Keratinocyte (primary cell): ENCODE results near the gene HSDL2. TPM values are rescaled to one million over a fixed set of nuclear protein-coding genes. Genes with fewer than 3 reads are reported as not detected.

Source experiments
- DNase-seq: peaks from one replicate; pipeline ENCODE4 v3.0.0-alpha.2; 2011; ENCODE audit warnings: low read depth, missing footprints, low spot score
- FAIRE-seq: peaks from 2 replicates; lab custom pipeline; 2011; peaks lifted over from hg19 to GRCh38; lab: Jason Lieb, UNC
- H2AFZ ChIP-seq: 2 replicates; pipeline ENCODE4 v1.6.0; 2012; ENCODE audit warnings: low read length, control low read depth, inconsistent platforms; ENCODE audit not compliant: control insufficient read depth
- H3K27ac ChIP-seq: 2 replicates; pipeline ENCODE4 v1.5.1; 2011; ENCODE audit warnings: low read length; ENCODE audit not compliant: control insufficient read depth, insufficient read depth
- H3K27me3 ChIP-seq: 3 replicates; pipeline ENCODE4 v1.6.0; 2011; ENCODE audit warnings: low read length; ENCODE audit not compliant: control insufficient read depth, insufficient read depth; ENCODE audit errors: extremely low read depth
- H3K36me3 ChIP-seq, 2 experiments: 2 replicates in 1 of 2; 3 replicates in 1 of 2; pipeline ENCODE4 v1.5.1; 2011; ENCODE audit warnings: low read length in 2 of 2, mild to moderate bottlenecking in 1 of 2; ENCODE audit not compliant: control insufficient read depth in 2 of 2, insufficient read depth in 2 of 2; ENCODE audit errors: extremely low read depth in 1 of 2
- H3K4me1 ChIP-seq: 3 replicates; pipeline ENCODE4 v1.5.1; 2011; ENCODE audit warnings: low read length; ENCODE audit not compliant: control insufficient read depth, insufficient read depth; ENCODE audit errors: extremely low read depth
- H3K4me2 ChIP-seq: 3 replicates; pipeline ENCODE4 v1.6.0; 2011; ENCODE audit warnings: low read depth, low read length; ENCODE audit not compliant: control insufficient read depth, insufficient read depth; ENCODE audit errors: extremely low read depth
- H3K4me3 ChIP-seq, 3 experiments: fragments of 200-600 bp in 1 of 3; sonication (generic) in 1 of 3; 2 replicates in 2 of 3; 3 replicates in 1 of 3; pipeline ENCODE4 v1.5.1; 2011 to 2016; ENCODE audit warnings: low read length in 3 of 3, mild to moderate bottlenecking in 3 of 3, control low read depth in 2 of 3, inconsistent platforms in 1 of 3, low read depth in 1 of 3, mixed read lengths in 1 of 3, mixed run types in 1 of 3, moderate library complexity in 1 of 3; ENCODE audit not compliant: control insufficient read depth in 2 of 3, insufficient read depth in 2 of 3; ENCODE audit errors: extremely low read depth in 1 of 3
- H3K79me2 ChIP-seq: 2 replicates; pipeline ENCODE4 v1.6.0; 2012; ENCODE audit warnings: low read length; ENCODE audit not compliant: control insufficient read depth, insufficient read depth
- H3K9ac ChIP-seq: 3 replicates; pipeline ENCODE4 v1.6.0; 2011; ENCODE audit warnings: low read length; ENCODE audit not compliant: control insufficient read depth, insufficient read depth; ENCODE audit errors: extremely low read depth
- H3K9me1 ChIP-seq: 3 replicates; pipeline ENCODE4 v1.6.0; 2011; ENCODE audit warnings: low read length; ENCODE audit not compliant: control insufficient read depth, insufficient read depth; ENCODE audit errors: extremely low read depth
- H3K9me3 ChIP-seq: 2 replicates; pipeline ENCODE4 v1.5.1; 2012; ENCODE audit warnings: low read depth, low read length; ENCODE audit not compliant: control insufficient read depth
- H4K20me1 ChIP-seq: 3 replicates; pipeline ENCODE4 v1.6.0; 2011; ENCODE audit warnings: low read length; ENCODE audit not compliant: control insufficient read depth, insufficient read depth; ENCODE audit errors: extremely low read depth
- CTCF ChIP-seq, 3 experiments: IDR thresholded peaks in 1 of 3; conservative IDR thresholded peaks in 1 of 3; optimal IDR thresholded peaks in 1 of 3; 2 replicates in 2 of 3; 3 replicates in 1 of 3; pipeline versions ENCODE3 to v1.5.1; 2011; ENCODE audit warnings: low read length in 3 of 3, mild to moderate bottlenecking in 3 of 3, moderate library complexity in 2 of 3, control low read depth in 1 of 3, inconsistent platforms in 1 of 3; ENCODE audit not compliant: insufficient read depth in 2 of 3; ENCODE audit errors: extremely low read depth in 1 of 3
- EZH2 ChIP-seq: IDR thresholded peaks from one replicate; pipeline ENCODE4 v1.6.1; 2012; ENCODE audit warnings: inconsistent platforms, mild to moderate bottlenecking, low read length, moderate library complexity
- dilution Hi-C: fragments of 300-500 bp; cut with MboI; formaldehyde crosslinking; loops from one replicate; pipeline ENCODE4 v1.7.0; 2020; ENCODE audit warnings: low sequenced_read_pairs; ENCODE audit not compliant: extremely low pct_ligation_motif_present
- polyA plus RNA-seq, 5 experiments: library from polyadenylated mRNA; depleted of rRNA in 3 of 5; stranded (reverse) in 3 of 5; stranded (forward) in 1 of 5; unstranded in 1 of 5; fragments of >200 nt; gene quantifications; 1 replicate in 1 of 5; 2 replicates in 3 of 5; 3 replicates in 1 of 5; pipeline versions ENCODE4 v1.2.1 to v1.2.3, GENCODE V29; 2011 to 2012; ENCODE audit warnings: missing spikeins in 2 of 5, low read depth in 1 of 5, low replicate concordance in 1 of 5

HSDL2 gene
- polyA plus RNA-seq, 1 donor (not counting 4 experiments of a cell fraction or from before 2014, with no cell fraction given), result 27.6 TPM

DNA sequence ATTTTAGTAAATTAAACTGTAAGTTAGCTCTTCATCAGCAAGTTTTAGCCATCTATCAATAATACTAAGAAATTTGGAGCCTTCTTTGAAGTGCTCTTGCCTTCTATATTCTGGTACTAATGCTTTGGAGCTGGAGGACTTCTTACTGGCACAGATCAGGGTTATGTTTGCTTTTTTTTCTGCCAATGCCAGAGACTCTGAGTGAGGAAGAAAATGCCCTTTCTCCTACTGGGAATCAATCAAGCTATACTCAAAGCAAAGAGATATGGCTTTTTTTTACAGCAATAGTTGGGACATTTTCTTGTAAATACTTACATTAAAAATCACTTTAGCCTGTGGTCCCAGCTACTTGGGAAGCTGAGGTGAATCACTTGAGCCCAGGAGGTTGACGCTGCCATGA, 4.3 kb downstream of the HSDL2 start:
- Histone ChIP-seq H2AFZ (no peak overlapping the region), H3K9me1 (no peaks in the 10 kb centered on the region), H3K79me2 (peaks cover 15% of the 10 kb centered on the region), H4K20me1 (no peaks in the 10 kb centered on the region), H3K4me3 (no peak overlapping the region), H3K4me1 (peaks cover 3% of the 10 kb centered on the region), H3K36me3 (no peaks in the 10 kb centered on the region), H3K9me3 (no peaks in the 10 kb centered on the region), H3K27ac (no peak overlapping the region), H3K4me2 (no peak overlapping the region), H3K9ac (no peak overlapping the region), H3K27me3 (no peaks in the 10 kb centered on the region)
- FAIRE-seq, result no peak
- dilution Hi-C loops, result no loop called here
- TF ChIP-seq CTCF (optimal IDR thresholded peaks at IDR 0.05 in 1 of 3, IDR thresholded peaks at IDR 0.05 in 1 of 3, conservative IDR thresholded peaks at IDR 0.05 in 1 of 3; ENCODE audit: extremely low read depth in 1 of 3, insufficient read depth in 2 of 3, low read length in 3 of 3) (no peak), EZH2 (no peak)
- no peak for DNase-seq

- dilution Hi-C loops, result no loop called here
- H3K9me1 ChIP-seq, result no peaks in the 10 kb centered on the region
- no peak overlapping the region for H3K9ac ChIP-seq
- H3K9me3 ChIP-seq, result no peaks in the 10 kb centered on the region
- no peaks in the 10 kb centered on the region for H3K36me3 ChIP-seq
- FAIRE-seq (no peak), DNase-seq (no peak)
- H3K4me2 ChIP-seq, result no peak overlapping the region
- no peak overlapping the region for H3K27ac ChIP-seq
- TF ChIP-seq EZH2 (no peak), CTCF (optimal IDR thresholded peaks at IDR 0.05 in 1 of 3, IDR thresholded peaks at IDR 0.05 in 1 of 3, conservative IDR thresholded peaks at IDR 0.05 in 1 of 3; ENCODE audit: extremely low read depth in 1 of 3, insufficient read depth in 2 of 3, low read length in 3 of 3) (no peak)
- no peak overlapping the region for H2AFZ ChIP-seq
- H3K4me1 ChIP-seq, result peaks cover 3% of the 10 kb centered on the region
- H3K79me2 ChIP-seq, result peaks cover 15% of the 10 kb centered on the region
- H3K27me3 ChIP-seq, result no peaks in the 10 kb centered on the region
- no peaks in the 10 kb centered on the region for H4K20me1 ChIP-seq
- no peak overlapping the region for H3K4me3 ChIP-seq
Observed at GRCh38 chr9:112384690-112385089, 4.8 kb downstream of the HSDL2 start.
